GM18499 (cell line): ENCODE data around the gene CDC23.
"Not testable (repeated sequence)": the region's sequence is repeated elsewhere in the genome, so short reads cannot be mapped to it uniquely, and the experiment has no call there.

Source experiments
- ATAC-seq: cut with Tn5 transposase; IDR thresholded peaks from one replicate; pipeline ENCODE4 v1.9.1; 2021; ENCODE audit warnings: moderate number of reproducible peaks; ENCODE audit not compliant: insufficient read depth, unreplicated experiment

CDC23 gene, protein sequence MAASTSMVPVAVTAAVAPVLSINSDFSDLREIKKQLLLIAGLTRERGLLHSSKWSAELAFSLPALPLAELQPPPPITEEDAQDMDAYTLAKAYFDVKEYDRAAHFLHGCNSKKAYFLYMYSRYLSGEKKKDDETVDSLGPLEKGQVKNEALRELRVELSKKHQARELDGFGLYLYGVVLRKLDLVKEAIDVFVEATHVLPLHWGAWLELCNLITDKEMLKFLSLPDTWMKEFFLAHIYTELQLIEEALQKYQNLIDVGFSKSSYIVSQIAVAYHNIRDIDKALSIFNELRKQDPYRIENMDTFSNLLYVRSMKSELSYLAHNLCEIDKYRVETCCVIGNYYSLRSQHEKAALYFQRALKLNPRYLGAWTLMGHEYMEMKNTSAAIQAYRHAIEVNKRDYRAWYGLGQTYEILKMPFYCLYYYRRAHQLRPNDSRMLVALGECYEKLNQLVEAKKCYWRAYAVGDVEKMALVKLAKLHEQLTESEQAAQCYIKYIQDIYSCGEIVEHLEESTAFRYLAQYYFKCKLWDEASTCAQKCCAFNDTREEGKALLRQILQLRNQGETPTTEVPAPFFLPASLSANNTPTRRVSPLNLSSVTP

GRCh38 chr5:138213161-138214029, at the start of gene CDC23:
Gene CDC23, minus strand, starts transcription at chr5:138213323. Its CDS starts 11 bp downstream, at chr5:138213312.
- peak; percentile 84 for ATAC-seq

GRCh38 chr5:138258704-138259292, 45.7 kb upstream of the CDC23 start:
- no peak for ATAC-seq

DNA sequence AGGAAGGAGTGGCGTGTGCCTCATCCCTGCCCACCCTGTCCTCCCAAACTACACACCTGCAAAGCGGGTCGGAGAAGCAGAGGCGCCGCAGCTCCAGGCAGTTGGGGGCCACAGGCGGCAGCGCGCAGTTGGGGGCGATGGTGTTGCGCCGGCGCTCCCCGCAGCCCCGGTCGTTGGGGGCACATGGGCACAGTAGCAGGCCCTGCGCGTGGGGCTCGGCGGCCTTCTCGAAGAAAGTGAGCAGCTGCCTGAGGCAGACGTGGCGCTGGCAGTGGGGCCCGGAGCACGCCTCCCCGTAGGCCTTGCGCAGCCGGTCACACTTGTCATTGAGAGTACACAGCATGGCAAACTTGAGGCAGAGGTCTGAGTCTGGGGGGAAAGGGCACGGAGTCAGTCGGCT, 44.5 kb upstream of the CDC23 start:
- no peak for ATAC-seq

DNA sequence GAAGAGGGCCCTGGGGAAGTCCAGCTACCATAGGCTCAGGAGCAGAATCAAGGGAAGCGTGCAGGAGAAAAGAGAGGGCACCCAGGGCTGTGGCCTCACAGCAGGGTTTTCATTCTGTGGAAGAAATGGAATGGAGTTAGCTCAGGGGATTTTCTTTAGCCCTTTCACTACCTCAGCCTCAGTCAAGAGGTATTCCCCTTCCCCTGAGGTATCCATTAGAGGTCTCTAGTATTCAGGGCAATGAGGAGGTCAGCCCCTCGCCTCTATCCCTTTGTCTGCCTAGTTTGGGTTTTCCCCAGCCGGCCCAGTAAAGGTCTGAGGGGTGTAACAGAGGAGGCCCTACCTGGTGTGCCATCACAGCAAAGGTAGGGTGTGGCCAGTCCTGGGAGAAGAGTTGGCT, 39.8 kb upstream of the CDC23 start:
- ATAC-seq = no peak

- not testable (repeated sequence) for ATAC-seq
Observed at GRCh38 chr5:138247800-138248199, 34.7 kb upstream of the CDC23 start.

GRCh38 chr5:138246822-138247221, 33.7 kb upstream of the CDC23 start:
- no peak for ATAC-seq

GRCh38 chr5:138246334-138246733, 33.2 kb upstream of the CDC23 start:
- no peak for ATAC-seq

- ATAC-seq = no peak
Observed at GRCh38 chr5:138245717-138246116, 32.6 kb upstream of the CDC23 start.

DNA sequence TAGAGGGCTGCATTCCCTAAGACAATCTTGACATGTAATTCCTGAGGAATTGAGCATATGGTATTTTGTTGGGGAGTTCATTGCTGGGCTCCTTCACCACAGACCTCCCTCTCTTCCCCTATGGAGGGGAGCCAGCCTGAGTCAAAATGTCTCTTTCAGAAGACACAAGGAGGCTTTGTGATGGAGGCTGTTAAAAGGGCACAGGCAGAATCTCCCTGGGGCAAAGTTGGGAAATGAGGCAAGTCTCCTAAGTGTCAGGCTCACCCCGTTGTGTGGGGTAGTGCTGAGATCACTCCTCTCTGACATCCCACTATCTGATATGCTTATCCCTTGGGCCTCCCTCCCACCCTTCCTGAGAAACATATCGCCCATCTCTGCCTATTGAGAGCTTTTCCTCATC, 30.7 kb upstream of the CDC23 start:
- ATAC-seq = no peak

- ATAC-seq = no peak
Observed at GRCh38 chr5:138241688-138242571, 28.8 kb upstream of the CDC23 start.

DNA sequence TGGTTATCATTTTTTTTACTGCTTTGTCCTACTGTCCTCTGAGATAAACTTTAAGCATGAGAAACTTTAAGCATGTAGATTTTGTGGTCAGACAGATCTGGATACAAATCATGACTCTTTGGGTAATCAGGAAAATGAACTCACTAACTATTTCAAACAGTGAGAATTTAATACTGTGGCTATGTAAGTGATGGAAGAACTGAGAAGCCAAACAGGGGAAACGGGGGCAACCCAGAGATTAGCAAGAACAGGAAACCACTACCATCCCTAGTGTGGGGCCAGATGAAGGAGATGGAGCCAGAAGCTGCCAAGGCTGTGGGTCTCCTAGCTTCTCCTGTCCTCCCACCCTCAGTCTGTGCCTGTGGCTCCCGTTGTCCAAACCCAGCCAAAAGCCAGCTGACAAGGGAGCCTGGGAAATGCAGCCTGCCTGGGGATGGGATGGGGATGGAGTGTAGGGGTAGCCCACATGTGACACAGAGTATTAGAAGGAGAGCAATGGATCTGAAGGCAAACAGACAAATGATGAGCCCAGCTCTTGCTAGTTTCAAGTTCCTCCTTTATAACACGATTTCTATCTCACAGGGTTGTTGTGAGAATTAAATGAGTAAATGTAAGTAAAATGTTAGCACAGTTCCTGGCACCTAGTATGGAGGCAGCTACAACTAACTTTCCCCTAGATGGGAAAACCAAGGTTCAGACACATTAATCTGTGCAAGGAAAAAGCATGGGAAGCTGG, 27.7 kb upstream of the CDC23 start:
- no peak for ATAC-seq

GRCh38 chr5:138238034-138238433, 24.9 kb upstream of the CDC23 start:
- ATAC-seq = no peak

DNA sequence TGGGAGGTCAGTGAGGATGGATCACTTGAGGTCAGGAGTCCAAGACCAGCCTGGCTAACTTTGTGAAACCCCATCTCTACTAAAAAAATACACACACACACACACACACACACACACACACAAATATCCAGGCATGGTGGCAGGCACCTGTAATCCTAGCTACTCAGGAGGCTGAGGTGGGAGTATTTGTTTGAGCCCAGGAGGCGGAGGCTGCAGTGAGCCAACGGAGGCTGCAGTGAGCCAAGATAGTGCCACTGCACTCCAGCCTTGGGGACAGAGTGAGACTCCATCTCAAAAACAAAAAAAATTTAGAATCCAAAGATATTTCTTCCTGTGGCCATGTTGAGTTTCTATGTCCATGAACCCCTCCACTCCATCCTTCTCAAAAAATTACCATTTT, 21.5 kb upstream of the CDC23 start:
- ATAC-seq = no peak

GRCh38 chr5:138233280-138233679, 20.2 kb upstream of the CDC23 start:
- ATAC-seq = no peak

DNA sequence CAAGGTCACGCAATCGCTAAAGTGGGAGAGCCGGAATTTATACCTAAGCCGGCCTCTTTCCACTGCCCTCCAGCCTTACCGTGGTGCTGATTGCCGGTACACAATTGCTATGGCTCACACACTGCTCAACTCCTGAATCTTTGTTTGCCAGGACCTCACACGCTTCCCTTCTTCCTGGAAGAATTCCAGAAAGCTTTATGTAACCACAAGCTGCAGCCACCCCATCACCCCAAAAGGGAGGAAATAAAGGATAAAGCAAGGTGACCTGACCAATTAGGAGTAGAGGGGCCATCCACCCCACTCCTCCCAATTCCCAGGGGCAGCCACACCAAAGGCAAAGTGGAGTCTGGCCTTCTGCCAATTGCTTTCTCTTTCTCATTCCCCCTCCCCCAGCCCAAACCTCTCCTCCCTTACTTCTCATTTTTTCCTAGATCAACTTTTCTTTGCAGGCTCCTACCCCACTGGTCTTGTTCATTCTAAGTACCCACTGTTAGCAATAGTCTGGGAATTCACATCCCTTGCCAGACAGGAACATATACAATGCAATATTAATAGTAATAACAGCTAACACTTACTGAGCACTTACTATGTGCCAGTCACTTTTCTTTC, 18.0 kb upstream of the CDC23 start:
- ATAC-seq = no peak

GRCh38 chr5:138230261-138230660, 17.1 kb upstream of the CDC23 start:
- ATAC-seq = no peak

DNA sequence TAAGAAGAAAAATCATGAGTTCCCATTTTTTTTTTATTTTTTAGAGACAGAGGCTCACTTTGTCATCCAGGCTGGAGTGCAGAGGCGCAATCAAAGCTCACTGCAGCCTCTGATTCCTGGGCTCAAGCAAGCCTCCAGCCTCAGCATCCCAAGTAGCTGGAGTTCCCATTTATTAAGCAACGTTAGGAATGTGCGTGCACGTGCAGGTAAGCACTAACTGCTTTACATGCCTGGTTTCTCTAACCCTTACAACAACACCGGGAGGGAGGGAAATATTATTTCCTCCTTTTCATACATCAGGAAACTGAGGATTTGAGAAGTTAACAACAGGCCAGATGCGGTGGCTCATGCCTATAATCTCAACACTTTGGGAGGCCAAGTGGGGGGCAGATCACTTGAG, 16.3 kb upstream of the CDC23 start:
- no peak for ATAC-seq

- no peak for ATAC-seq
Observed at GRCh38 chr5:138226910-138227309, 13.8 kb upstream of the CDC23 start.

GRCh38 chr5:138224712-138225111, 11.6 kb upstream of the CDC23 start:
- ATAC-seq = no peak
